HG02588 (cell line): Measurements from ENCODE around the gene COMMD4.

Experiments
- ATAC-seq: cut with Tn5 transposase; IDR thresholded peaks from one replicate; pipeline ENCODE4 v1.9.1; 2021; ENCODE audit warnings: mild to moderate bottlenecking, moderate library complexity; ENCODE audit not compliant: unreplicated experiment

The COMMD4 gene

GRCh38 chr15:75355369-75355768 is 19.5 kb downstream of the COMMD4 start:
- no peak for ATAC-seq

- no peak for ATAC-seq
Measured at GRCh38 chr15:75356006-75356405, 20.1 kb downstream of the COMMD4 start.

- no peak for ATAC-seq
Measured at GRCh38 chr15:75356517-75356916, 20.7 kb downstream of the COMMD4 start.

- ATAC-seq = no peak
Measured at GRCh38 chr15:75357976-75358673, 22.3 kb downstream of the COMMD4 start.

GRCh38 chr15:75358771-75359536 is 23.1 kb downstream of the COMMD4 start:
- no peak for ATAC-seq

- no peak for ATAC-seq
Measured at GRCh38 chr15:75359537-75360250, 23.8 kb downstream of the COMMD4 start.

- no peak for ATAC-seq
Measured at GRCh38 chr15:75360391-75360790, 24.5 kb downstream of the COMMD4 start.

- no peak for ATAC-seq
Measured at GRCh38 chr15:75360856-75361255, 25.0 kb downstream of the COMMD4 start.

- no peak for ATAC-seq
Measured at GRCh38 chr15:75361361-75361988, 25.6 kb downstream of the COMMD4 start.

GRCh38 chr15:75361989-75362641 is 26.3 kb downstream of the COMMD4 start:
- no peak for ATAC-seq

GRCh38 chr15:75362642-75363249 is 26.9 kb downstream of the COMMD4 start:
- no peak for ATAC-seq

GRCh38 chr15:75363786-75364185 is 27.9 kb downstream of the COMMD4 start:
- no peak for ATAC-seq

- no peak for ATAC-seq
Measured at GRCh38 chr15:75364881-75365280, 29.0 kb downstream of the COMMD4 start.

- no peak for ATAC-seq
Measured at GRCh38 chr15:75366163-75366562, 30.3 kb downstream of the COMMD4 start.

- no peak for ATAC-seq
Measured at GRCh38 chr15:75367006-75367405, 31.1 kb downstream of the COMMD4 start.

GRCh38 chr15:75367406-75367912 is 31.6 kb downstream of the COMMD4 start:
- ATAC-seq = no peak

GRCh38 chr15:75367913-75368688 is 32.2 kb downstream of the COMMD4 start, which contains the start of gene MAN2C1:
MAN2C1 (minus strand) TSS chr15:75368607; CDS start chr15:75368583, 24 bp downstream.
- ATAC-seq = peak; percentile 83

- peak; percentile 9 for ATAC-seq
Measured at GRCh38 chr15:75368689-75369239, 32.9 kb downstream of the COMMD4 start.
